Thyroid gland (tissue), 4 donors: ENCODE measurements around the gene USP27X. TPM values are rescaled to one million over a fixed set of nuclear protein-coding genes. Genes with fewer than 3 reads are reported as not detected.

ENCODE experiments used
- DNase-seq, 2 donors: peaks; one replicate each; pipeline ENCODE4 v3.0.0-alpha.2; 2019
- H3K27ac ChIP-seq, 3 donors: fragments of 200-600 bp; sonication (generic); 1 replicate in 2 of 3; 2 replicates in 1 of 3; pipeline ENCODE4 v1.5.1; 2016 to 2019; ENCODE audit warnings: mild to moderate bottlenecking in 1 of 3, moderate library complexity in 1 of 3
- H3K27me3 ChIP-seq: fragments of 200-600 bp; sonication (generic); one replicate; pipeline ENCODE4 v1.5.1; 2019
- H3K36me3 ChIP-seq, 2 donors: fragments of 200-600 bp; sonication (generic); one replicate each; pipeline ENCODE4 v1.5.1; 2016 to 2019
- H3K4me1 ChIP-seq, 2 donors: fragments of 200-600 bp; sonication (generic); one replicate each; pipeline ENCODE4 v1.5.1; 2017 to 2019
- H3K4me3 ChIP-seq, 3 donors: fragments of 200-600 bp; sonication (generic); replicated peaks in 1 of 3; 1 replicate in 2 of 3; 2 replicates in 1 of 3; pipeline ENCODE4 v1.5.1; 2016; ENCODE audit warnings: mild to moderate bottlenecking in 1 of 3
- H3K9me3 ChIP-seq: fragments of 200-600 bp; sonication (generic); one replicate; pipeline ENCODE4 v1.5.1; 2017
- CTCF ChIP-seq, 6 experiments: fragments of 200-600 bp in 3 of 6; fragments of 450-650 bp in 3 of 6; sonication (generic) in 3 of 6; IDR thresholded peaks; one replicate each; pipeline ENCODE4 v1.5.1; 2016 to 2019; ENCODE audit warnings: antibody characterized with exemption in 6 of 6, mild to moderate bottlenecking in 2 of 6, inconsistent platforms in 1 of 6, moderate library complexity in 1 of 6
- POLR2A ChIP-seq, 2 donors: fragments of 450-650 bp; IDR thresholded peaks; one replicate each; pipeline ENCODE4 v1.6.1; 2017; ENCODE audit warnings: antibody characterized with exemption in 2 of 2, mild to moderate bottlenecking in 2 of 2, moderate library complexity in 1 of 2
- WGBS, 2 donors: methylation state at CpG; one replicate each; pipeline ENCODE4 v1.1.5; 2017; 5-methylcytosine and 5-hydroxymethylcytosine counted together
- intact Hi-C: fragments of 100-400 bp; cut with DNase I; formaldehyde crosslinking; loops from one replicate; pipeline ENCODE4 v1.15.1; 2023
- total RNA-seq, 4 donors: library from RNA; depleted of rRNA; stranded (reverse); fragments of >200 nt; gene quantifications; one replicate each; pipeline ENCODE4 v1.2.3, GENCODE V29; 2016

Gene USP27X
- total RNA-seq, 4 donors from 2014 or later: 2.3 to 4.6 (median 2.8) TPM

GRCh38 chrX:49856819-49857218 lies 22.5 kb upstream of the USP27X start:
- Histone ChIP-seq H3K4me3 (no peak overlapping the region), H3K27ac (no peak overlapping the region), H3K36me3 (no peaks in the 10 kb centered on the region), H3K4me1 (no peaks in the 10 kb centered on the region), H3K27me3 (no peaks in the 10 kb centered on the region), H3K9me3 (no peaks in the 10 kb centered on the region)
- TF ChIP-seq POLR2A (IDR thresholded peaks at IDR 0.05) (no peak), CTCF (IDR thresholded peaks at IDR 0.05) (no peak)
- intact Hi-C loops: no loop called here
- no peak for DNase-seq
- 41 to 57% methylated on average over 2 of the region's 2 CpGs for WGBS, 2 donors

- H3K4me3 ChIP-seq: no peak overlapping the region
- TF ChIP-seq CTCF (IDR thresholded peaks at IDR 0.05): no peak
- no peak for TF ChIP-seq POLR2A (IDR thresholded peaks at IDR 0.05)
- H3K4me1 ChIP-seq: no peaks in the 10 kb centered on the region
- WGBS, 2 donors: 45 to 58% methylated on average over 2 of the region's 2 CpGs
- H3K36me3 ChIP-seq: no peaks in the 10 kb centered on the region
- no peaks in the 10 kb centered on the region for H3K27me3 ChIP-seq
- H3K9me3 ChIP-seq: no peaks in the 10 kb centered on the region
- DNase-seq: no peak
- intact Hi-C loops: no loop called here
- no peak overlapping the region for H3K27ac ChIP-seq
These were observed 20.9 kb upstream of the USP27X start for GRCh38 chrX:49858341-49858740.

- WGBS, 2 donors: 95 to 100% methylated on average over 1 of the region's 1 CpG
- Histone ChIP-seq H3K36me3 (no peaks in the 10 kb centered on the region), H3K9me3 (no peaks in the 10 kb centered on the region), H3K4me3 (no peak overlapping the region), H3K27me3 (no peaks in the 10 kb centered on the region), H3K27ac (no peak overlapping the region), H3K4me1 (no peaks in the 10 kb centered on the region)
- no peak for TF ChIP-seq POLR2A (IDR thresholded peaks at IDR 0.05)
- TF ChIP-seq CTCF (IDR thresholded peaks at IDR 0.05): no peak
- no peak for DNase-seq
- intact Hi-C loops: no loop called here
These were observed 19.8 kb upstream of the USP27X start for GRCh38 chrX:49859491-49859890.

GRCh38 chrX:49860867-49861535 lies 18.3 kb upstream of the USP27X start:
- WGBS, 2 donors: 71 to 88% methylated on average over 2 of the region's 2 CpGs
- DNase-seq: no peak
- Histone ChIP-seq H3K4me1 (no peaks in the 10 kb centered on the region), H3K4me3 (no peak overlapping the region), H3K9me3 (no peaks in the 10 kb centered on the region), H3K36me3 (no peaks in the 10 kb centered on the region), H3K27ac (no peak overlapping the region), H3K27me3 (no peaks in the 10 kb centered on the region)
- intact Hi-C loops: no loop called here
- TF ChIP-seq POLR2A (IDR thresholded peaks at IDR 0.05) (no peak), CTCF (IDR thresholded peaks at IDR 0.05) (no peak)

- Histone ChIP-seq H3K4me1 (no peaks in the 10 kb centered on the region), H3K4me3 (no peak overlapping the region), H3K27ac (no peak overlapping the region), H3K9me3 (no peaks in the 10 kb centered on the region), H3K36me3 (no peaks in the 10 kb centered on the region), H3K27me3 (no peaks in the 10 kb centered on the region)
- no peak for DNase-seq
- no peak for TF ChIP-seq CTCF (IDR thresholded peaks at IDR 0.05)
- no peak for TF ChIP-seq POLR2A (IDR thresholded peaks at IDR 0.05)
- intact Hi-C loops: no loop called here
These were observed 17.2 kb upstream of the USP27X start for GRCh38 chrX:49862093-49862492.
